ENCODE measurements around the gene CIAO3.

Gene CIAO3

DNA sequence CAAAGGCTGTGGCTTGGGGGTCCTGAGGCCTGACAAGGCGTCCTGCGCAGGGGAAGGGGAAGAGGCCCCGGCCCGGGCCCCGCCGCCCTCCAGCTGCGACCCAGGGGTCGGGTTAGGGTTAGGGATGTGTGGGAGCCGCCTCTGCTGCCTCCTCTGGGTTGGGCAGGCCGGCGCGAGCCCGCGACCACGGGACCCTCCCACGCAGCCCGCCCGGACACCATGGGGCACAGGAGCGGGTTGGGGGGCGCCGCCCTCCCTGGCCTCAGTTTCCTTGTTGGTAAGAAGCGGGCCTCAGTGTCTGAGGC lies 386 bp downstream of the CIAO3 start:
- TF ChIP-seq CTCF (IDR thresholded peaks at IDR 0.05; ENCODE audit: control insufficient read depth, extremely low read depth, insufficient read depth) = no peak
- H3K4me3 ChIP-seq (ENCODE audit: low read depth, low read length) = peak overlapping the region; percentile 95
- DNase-seq (ENCODE audit: low read depth) = no peak

DNA sequence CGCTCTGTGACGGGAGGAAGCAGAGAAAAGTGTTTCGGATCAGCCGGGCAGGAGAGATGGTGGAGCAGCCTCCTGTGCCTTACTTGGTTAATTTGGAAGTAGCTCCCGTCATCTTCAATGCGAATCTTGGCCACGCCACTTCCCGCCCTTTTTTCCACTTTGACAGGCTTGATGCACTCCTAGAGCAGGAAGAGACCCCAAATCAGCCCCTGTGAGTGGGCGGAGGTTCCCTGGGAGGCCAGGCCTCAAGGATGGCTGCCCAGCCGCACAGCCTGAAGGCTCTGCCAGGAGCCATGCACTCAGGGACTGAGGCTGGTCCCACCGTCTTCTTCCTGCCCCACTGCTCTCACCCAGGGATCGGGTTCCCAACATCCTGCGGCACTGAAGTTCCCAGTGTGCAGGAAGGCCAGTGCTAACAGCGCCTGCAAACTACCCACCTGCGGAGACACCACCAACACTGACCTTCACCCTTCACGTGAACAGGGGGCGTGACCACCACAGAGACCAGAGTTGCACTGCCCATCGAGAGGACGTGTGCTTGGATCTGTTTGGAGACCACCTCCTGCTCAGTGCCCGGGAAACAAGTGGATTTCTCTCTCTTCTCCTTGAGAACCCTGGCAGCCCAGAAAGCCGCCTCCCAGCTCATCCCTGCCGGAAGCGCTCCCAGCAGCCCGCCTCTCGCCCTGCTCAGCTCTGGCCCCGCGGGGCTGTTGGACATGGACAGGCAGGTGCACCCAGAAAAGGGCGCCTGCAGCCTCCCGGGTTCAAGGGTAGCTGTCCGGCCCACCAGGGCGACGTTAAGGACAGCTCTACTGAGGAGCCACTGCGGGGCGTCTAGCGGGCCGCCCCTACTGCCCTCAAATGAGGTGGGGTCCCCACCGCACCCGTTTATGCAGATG lies 988 bp downstream of the CIAO3 start:
- H3K4me3 ChIP-seq (ENCODE audit: low read depth, low read length) = peak overlapping the region; percentile 95
- DNase-seq (ENCODE audit: low read depth) = no peak
- no peak for TF ChIP-seq CTCF (IDR thresholded peaks at IDR 0.05; ENCODE audit: control insufficient read depth, extremely low read depth, insufficient read depth)

- no peak overlapping the region for H3K4me3 ChIP-seq (ENCODE audit: low read depth, low read length)
- no peak for TF ChIP-seq CTCF (IDR thresholded peaks at IDR 0.05; ENCODE audit: control insufficient read depth, extremely low read depth, insufficient read depth)
- DNase-seq (ENCODE audit: low read depth) = no peak
These were observed 3.8 kb downstream of the CIAO3 start for GRCh38 chr16:736936-737481.

GRCh38 chr16:735982-736453 lies 4.8 kb downstream of the CIAO3 start:
- TF ChIP-seq CTCF (IDR thresholded peaks at IDR 0.05; ENCODE audit: control insufficient read depth, extremely low read depth, insufficient read depth) = no peak
- H3K4me3 ChIP-seq (ENCODE audit: low read depth, low read length) = no peak overlapping the region
- DNase-seq (ENCODE audit: low read depth) = no peak

DNA sequence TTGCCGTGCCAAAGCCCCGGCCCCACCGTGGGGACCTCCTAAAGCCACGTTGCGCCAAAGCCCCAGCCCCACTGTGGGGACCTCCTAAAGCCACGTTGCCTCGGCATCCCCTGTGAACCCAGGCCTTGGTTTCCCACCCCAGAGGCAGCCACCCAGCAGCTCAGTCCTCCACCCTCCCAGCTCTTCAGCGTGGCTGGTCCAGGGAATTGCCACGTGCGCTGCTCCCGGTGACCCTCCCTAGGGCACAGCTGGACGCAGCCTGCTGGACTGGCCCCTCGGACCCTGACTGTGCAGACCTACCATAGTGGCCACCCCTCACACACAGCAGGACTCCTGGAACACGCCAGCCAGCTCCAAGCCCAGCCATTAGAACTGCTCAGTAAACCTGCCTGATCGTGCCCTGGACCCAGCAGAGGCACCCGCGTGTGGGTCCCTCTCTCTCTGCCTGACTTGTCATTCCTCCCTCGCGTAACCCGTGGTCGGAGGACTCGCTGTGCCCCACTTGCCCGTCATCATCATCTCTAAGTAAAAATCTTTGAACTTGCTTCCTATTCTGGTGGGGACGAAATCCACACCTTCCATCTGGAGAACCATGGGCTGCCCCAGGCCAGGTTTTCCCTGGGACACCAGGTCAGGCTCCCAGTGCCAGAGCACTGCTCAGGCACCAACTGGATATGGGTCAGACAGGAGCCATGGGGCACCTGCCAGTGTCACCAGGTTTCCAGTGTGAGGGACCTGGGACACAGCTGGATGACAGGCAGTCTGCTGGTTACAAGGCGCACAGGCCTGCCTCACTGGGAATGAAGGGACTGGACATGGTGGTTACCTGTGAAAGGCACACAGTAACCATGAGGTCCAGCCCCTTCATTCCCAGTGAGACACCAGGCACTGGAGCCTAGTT lies 5.6 kb downstream of the CIAO3 start:
- no peak overlapping the region for H3K4me3 ChIP-seq (ENCODE audit: low read depth, low read length)
- TF ChIP-seq CTCF (IDR thresholded peaks at IDR 0.05; ENCODE audit: control insufficient read depth, extremely low read depth, insufficient read depth) = no peak
- no peak for DNase-seq (ENCODE audit: low read depth)

DNA sequence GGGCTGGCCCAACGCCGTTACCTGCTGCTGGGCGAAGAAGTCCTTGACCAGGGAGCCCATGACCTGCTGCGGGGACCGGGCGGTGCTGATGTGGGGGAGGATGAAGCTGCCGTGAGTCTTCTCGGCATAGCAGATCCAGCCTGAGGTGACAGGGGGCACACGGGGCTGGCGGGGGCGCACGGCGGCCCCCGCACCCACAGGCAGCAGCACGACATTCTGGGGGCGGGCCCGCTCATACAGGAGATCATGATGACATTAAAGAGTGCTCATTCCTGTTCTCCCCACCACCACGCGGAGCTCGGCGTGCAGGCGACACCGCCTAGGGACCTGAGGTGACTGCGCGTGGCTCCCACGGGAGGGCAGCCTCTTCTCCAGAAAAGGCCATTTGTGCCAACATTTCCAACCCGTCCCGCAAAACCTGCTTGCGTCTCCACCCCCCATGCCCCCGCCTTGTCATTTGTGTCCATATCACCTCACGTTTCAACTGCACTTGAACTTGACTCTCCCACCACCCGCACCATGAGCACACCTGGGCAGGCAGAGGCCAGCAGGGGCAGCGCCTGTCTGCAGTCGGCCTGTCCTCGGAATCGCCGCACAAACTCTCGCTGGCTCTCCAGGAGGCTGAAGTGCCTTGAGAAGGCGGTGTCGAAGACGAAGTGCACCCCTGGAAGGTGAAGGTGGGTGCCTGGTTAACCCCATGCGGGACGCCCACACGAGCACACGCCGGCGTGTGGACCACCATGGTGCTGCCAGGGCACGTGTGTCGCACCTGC lies 6.4 kb downstream of the CIAO3 start:
- H3K4me3 ChIP-seq (ENCODE audit: low read depth, low read length) = no peak overlapping the region
- no peak for TF ChIP-seq CTCF (IDR thresholded peaks at IDR 0.05; ENCODE audit: control insufficient read depth, extremely low read depth, insufficient read depth)
- DNase-seq (ENCODE audit: low read depth) = no peak

Data from LNCaP clone FGC (cell line).